GM19452 (cell line): ENCODE results near the gene SOX5.

ENCODE experiments used
- ATAC-seq: cut with Tn5 transposase; IDR thresholded peaks from one replicate; pipeline ENCODE4 v1.9.1; 2021; ENCODE audit not compliant: unreplicated experiment

SOX5 gene

GRCh38 chr12:23949348-23950209 lies at the start of gene SOX5:
SOX5 (minus strand) TSS chr12:23949670; CDS start chr12:23949601, 69 bp downstream.
- no peak for ATAC-seq

DNA sequence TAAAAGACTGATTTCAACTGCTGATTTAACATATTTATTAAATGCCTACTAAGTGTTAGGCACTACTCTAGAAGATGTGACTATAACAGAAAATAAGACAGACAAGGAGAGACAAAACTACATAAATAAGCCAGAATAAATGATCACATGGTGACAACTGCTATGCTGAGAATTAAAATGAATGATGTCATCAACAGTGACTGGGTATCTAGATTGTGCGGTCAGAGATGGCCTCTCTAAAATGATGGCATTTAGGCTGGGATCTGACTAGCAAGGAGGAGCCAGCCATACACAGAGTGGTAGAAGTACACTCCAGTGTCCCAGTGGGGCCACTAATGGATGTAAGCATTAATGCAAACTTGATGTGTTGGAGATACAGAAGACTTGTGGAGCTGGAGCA lies 37.6 kb upstream of the SOX5 start:
- ATAC-seq, result no peak

- no peak for ATAC-seq
Measured at GRCh38 chr12:23980826-23981225, 31.4 kb upstream of the SOX5 start.

DNA sequence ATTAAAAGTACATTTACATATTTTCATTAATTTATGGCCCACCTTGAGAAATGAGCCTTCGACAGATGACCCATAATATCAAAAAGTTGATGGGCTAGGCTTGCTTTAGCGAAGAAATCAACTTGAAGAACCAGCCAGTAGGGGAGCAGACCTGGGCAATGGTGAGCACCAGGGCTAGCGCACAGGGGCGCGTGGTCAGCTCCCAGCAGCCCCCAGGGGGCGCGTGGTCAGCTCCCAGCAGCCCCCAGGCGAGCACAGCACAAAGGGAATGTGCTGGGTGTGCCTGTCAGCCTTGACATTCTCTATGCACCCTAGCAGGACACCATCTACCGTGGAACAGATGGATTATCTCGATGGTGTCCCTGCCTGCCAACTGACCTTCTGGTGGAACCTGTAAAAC lies 15.3 kb upstream of the SOX5 start:
- no peak for ATAC-seq

DNA sequence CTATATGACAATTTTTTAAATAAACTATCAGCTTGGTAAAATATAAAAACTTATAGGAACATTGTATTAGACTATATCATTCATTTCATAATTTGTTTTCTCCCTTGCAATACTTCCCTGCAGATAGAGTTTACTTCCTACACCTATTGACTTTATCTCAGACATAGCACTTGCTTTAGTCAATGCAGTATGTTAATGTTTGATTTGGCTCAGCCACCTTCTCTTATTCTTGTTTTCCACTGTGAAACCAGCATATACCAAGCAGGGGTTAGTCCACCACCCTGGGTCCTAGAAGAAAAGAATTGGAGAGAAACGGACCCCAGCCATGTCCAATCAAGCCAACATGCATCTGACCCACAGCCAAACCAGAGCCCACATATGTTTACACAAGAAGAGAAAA lies 10.4 kb upstream of the SOX5 start:
- no peak for ATAC-seq

DNA sequence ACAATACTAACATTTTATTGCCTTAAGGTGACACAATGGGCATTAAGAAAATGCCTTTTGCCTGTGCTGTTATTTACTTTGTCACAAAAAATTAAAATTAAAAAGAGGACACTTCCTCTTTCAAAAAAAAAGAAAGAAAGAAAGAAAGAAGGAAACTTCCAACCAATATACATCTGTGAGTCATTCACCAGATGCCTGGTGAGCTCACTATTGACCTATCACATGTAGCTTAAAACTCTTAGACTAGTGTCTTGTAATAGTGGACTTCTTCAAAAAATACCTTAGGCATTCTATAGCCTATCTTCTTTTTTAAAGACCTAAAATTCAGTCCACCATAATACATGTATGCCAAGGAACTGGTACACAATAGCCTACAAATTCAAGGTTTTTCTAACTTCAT lies 4.9 kb upstream of the SOX5 start:
- ATAC-seq, result no peak

DNA sequence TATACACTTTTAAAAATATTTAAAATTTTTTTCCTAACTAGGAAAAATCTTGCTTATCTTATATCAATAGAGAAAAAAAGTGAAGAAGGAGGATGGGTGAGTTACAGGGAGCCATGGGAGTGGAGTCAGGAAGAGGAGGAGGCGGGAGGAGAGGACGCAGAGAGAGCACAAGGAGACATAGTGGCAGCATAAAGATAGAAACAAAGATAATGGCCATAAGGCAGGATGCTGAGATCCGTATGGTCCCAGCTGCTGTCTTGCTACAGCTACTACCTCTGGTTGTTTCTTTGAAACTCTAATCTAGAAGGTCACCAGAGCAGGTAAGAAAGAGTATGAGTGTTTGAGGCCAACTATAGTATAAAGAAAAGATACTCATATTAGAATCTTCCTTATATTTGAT lies 2.6 kb upstream of the SOX5 start:
- no peak for ATAC-seq

DNA sequence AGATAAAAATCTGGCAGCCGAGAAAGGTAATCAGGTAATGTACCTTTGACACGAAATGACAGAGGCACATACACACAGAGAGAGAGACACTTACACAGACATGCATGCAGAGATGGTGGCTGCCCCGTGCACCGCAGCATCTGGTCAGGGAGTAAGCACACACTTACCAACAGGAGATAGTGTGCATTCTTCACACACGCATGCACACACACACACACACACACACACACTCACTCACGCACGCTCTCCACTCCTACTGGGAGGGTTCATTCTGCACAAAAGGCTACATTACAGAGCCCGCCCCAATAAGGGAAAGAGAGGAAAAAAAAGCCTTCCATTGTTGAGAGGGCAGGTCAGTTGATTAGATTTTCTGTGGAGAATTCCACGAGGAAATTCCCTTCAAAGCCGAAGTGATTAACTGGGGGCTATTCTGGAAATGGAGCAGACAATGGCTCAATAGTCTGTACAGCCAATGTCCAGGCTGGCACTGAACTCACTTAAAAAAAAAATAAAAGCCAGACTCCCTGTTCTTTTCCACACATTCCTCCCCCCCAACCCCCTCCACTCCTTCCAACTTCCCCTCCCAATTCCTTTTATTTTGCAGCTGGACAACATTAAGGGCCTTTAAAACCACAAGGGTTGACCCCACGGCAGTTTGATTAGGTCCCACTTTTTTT lies 1.4 kb upstream of the SOX5 start:
- ATAC-seq, result no peak

GRCh38 chr12:23950210-23950774 lies 822 bp upstream of the SOX5 start:
- ATAC-seq, result no peak

- ATAC-seq, result no peak
Measured at GRCh38 chr12:23948291-23948690, 1.2 kb downstream of the SOX5 start.

- no peak for ATAC-seq
Measured at GRCh38 chr12:23947395-23947794, 2.1 kb downstream of the SOX5 start.

GRCh38 chr12:23945249-23945648 lies 4.2 kb downstream of the SOX5 start:
- no peak for ATAC-seq

DNA sequence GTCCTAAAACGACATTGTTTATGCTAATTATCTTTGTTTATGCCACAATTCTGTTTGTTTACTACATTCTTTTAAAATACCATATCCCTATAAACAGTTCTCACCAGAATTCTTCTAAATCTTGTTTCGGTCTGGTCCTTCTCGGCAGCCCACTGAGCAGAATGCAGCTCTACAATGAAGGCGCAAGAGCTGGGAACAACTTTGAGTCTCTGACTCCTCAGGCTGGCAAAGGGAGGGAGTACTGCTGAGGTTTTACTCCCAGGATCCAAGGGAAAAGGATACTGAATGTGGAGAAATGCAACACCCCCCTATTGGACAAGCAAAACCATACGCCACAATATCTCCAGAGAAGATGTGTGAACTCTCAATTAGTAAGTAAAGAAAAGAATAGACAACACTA lies 5.4 kb downstream of the SOX5 start:
- no peak for ATAC-seq

- ATAC-seq, result no peak
Measured at GRCh38 chr12:23942841-23943240, 6.6 kb downstream of the SOX5 start.

- ATAC-seq, result no peak
Measured at GRCh38 chr12:23941780-23942179, 7.7 kb downstream of the SOX5 start.

- ATAC-seq, result no peak
Measured at GRCh38 chr12:23938422-23938821, 11.0 kb downstream of the SOX5 start.

GRCh38 chr12:23931176-23931575 lies 18.3 kb downstream of the SOX5 start:
- ATAC-seq, result no peak

DNA sequence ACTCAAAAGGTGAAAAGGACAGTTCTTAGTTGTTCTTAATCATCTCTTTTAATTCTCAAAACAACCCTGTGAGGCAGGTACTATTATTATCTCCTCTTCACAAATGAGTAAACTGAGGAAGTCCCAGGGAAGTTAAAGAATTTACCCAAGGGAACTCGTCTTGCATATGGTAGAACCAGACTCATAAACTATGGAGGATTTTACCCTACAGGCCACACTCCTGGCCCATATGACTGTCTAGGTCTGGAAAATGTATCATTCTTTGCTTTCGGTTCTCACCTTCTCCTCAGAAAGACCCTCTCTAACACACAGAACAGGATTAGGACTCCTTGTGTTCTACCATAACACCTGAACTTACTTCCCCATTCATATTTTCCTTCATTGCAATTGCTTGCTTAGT lies 18.9 kb downstream of the SOX5 start:
- ATAC-seq, result no peak

DNA sequence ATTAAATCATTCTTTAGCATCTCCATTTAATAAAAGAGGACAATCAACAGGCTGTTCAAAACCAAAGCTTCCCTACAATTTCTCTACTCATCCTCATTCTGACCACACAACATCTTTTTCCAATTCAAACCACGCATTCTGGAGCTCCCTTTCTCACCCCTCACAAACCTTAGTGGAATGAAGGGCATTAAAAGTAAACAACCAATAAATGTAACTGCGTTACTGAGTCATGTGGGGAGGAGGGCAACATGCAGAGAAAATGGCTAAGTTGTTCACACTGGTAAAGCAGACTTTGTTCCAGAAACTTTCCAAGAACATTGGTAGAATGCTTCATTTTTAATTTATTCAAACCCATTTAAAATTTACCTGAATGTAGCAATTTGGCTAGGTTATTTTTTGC lies 19.6 kb downstream of the SOX5 start:
- ATAC-seq, result no peak

DNA sequence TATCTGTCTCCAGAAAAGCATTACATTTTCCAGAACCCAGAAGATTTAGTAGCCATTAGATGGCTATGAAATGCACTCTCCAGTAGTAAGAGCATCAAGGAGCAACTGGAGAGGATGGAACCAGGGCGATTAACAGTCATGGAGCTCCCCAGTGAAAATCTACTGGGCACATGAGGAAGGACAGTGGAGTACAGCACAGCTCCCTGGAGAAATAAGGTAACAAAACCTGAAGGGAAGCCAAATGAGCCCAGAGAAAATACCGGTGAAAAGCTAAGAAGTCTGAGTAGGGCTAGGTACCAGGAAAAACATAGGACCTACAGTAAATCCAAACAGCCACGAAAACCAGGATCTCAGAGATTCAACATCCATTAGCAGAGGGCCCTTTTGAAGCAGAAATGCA lies 21.6 kb downstream of the SOX5 start:
- ATAC-seq, result no peak

GRCh38 chr12:23921099-23921856 lies 28.2 kb downstream of the SOX5 start:
- ATAC-seq, result no peak
